Loucy (cell line): ENCODE data around the gene GSE1.

Experiments used
- H2AFZ ChIP-seq: fragments of 200-600 bp; sonication (generic); 2 replicates; pipeline ENCODE4 v1.6.0; 2016; ENCODE audit warnings: antibody characterized with exemption, mild to moderate bottlenecking, low read length, moderate library complexity
- H3F3A ChIP-seq: fragments of 200-600 bp; 2 replicates; pipeline ENCODE4 v1.6.0; 2016; ENCODE audit warnings: antibody characterized with exemption, low read depth, mild to moderate bottlenecking
- H3K27me3 ChIP-seq: fragments of 200-600 bp; sonication (generic); 2 replicates; pipeline ENCODE4 v1.6.1; 2014; ENCODE audit warnings: low read length, mild to moderate bottlenecking; ENCODE audit not compliant: insufficient read depth, poor library complexity, severe bottlenecking
- H3K36me3 ChIP-seq: fragments of 200-600 bp; sonication (generic); 2 replicates; pipeline ENCODE4 v1.6.1; 2016; ENCODE audit warnings: low read length; ENCODE audit not compliant: insufficient read depth
- H3K4me1 ChIP-seq: fragments of 200-600 bp; sonication (generic); 2 replicates; pipeline ENCODE4 v1.5.1; 2014; ENCODE audit warnings: low read length, mild to moderate bottlenecking; ENCODE audit not compliant: insufficient read depth, poor library complexity, severe bottlenecking
- H3K4me2 ChIP-seq: fragments of 200-600 bp; sonication (generic); 2 replicates; pipeline ENCODE4 v1.6.0; 2014; ENCODE audit warnings: antibody characterized with exemption, low read length, low read depth, mild to moderate bottlenecking; ENCODE audit not compliant: poor library complexity, severe bottlenecking
- H3K4me3 ChIP-seq: fragments of 200-600 bp; sonication (generic); 2 replicates; pipeline ENCODE4 v1.5.1; 2014; ENCODE audit warnings: low read length, mild to moderate bottlenecking, mixed read lengths; ENCODE audit not compliant: poor library complexity, severe bottlenecking
- H3K79me2 ChIP-seq: fragments of 200-600 bp; sonication (generic); 2 replicates; pipeline ENCODE4 v1.6.1; 2014; ENCODE audit warnings: low read length; ENCODE audit not compliant: insufficient read depth
- H3K9ac ChIP-seq: fragments of 200-600 bp; sonication (generic); 2 replicates; pipeline ENCODE4 v1.6.0; 2014; ENCODE audit warnings: mild to moderate bottlenecking, low read depth, low read length, moderate library complexity; ENCODE audit not compliant: poor library complexity, severe bottlenecking
- H3K9me2 ChIP-seq: fragments of 200-600 bp; sonication (generic); replicated peaks from 2 replicates; pipeline ENCODE4 v1.6.1; 2016; ENCODE audit warnings: low read depth, low read length, mixed read lengths
- H3K9me3 ChIP-seq: fragments of 200-600 bp; sonication (generic); 2 replicates; pipeline ENCODE4 v1.6.1; 2014; ENCODE audit warnings: mild to moderate bottlenecking, antibody characterized with exemption, low read length, low read depth; ENCODE audit not compliant: insufficient read depth
- H4K20me1 ChIP-seq: fragments of 200-600 bp; sonication (generic); 2 replicates; pipeline ENCODE4 v1.6.0; 2014; ENCODE audit warnings: antibody characterized with exemption, low read length, mild to moderate bottlenecking; ENCODE audit not compliant: insufficient read depth, poor library complexity, severe bottlenecking
- EZH2phosphoT487 ChIP-seq: fragments of 200-600 bp; IDR thresholded peaks from 2 replicates; pipeline ENCODE4 v1.6.1; 2018; ENCODE audit warnings: antibody characterized with exemption, mild to moderate bottlenecking, moderate library complexity, borderline replicate concordance
- TF ChIP-seq, protein P1 (sequence below): fragments of 200-600 bp; sonication (generic); conservative IDR thresholded peaks from 2 replicates; pipeline ENCODE4 v1.5.1; 2014; ENCODE audit warnings: mild to moderate bottlenecking, antibody characterized with exemption, low read length

GSE1 gene

DNA sequence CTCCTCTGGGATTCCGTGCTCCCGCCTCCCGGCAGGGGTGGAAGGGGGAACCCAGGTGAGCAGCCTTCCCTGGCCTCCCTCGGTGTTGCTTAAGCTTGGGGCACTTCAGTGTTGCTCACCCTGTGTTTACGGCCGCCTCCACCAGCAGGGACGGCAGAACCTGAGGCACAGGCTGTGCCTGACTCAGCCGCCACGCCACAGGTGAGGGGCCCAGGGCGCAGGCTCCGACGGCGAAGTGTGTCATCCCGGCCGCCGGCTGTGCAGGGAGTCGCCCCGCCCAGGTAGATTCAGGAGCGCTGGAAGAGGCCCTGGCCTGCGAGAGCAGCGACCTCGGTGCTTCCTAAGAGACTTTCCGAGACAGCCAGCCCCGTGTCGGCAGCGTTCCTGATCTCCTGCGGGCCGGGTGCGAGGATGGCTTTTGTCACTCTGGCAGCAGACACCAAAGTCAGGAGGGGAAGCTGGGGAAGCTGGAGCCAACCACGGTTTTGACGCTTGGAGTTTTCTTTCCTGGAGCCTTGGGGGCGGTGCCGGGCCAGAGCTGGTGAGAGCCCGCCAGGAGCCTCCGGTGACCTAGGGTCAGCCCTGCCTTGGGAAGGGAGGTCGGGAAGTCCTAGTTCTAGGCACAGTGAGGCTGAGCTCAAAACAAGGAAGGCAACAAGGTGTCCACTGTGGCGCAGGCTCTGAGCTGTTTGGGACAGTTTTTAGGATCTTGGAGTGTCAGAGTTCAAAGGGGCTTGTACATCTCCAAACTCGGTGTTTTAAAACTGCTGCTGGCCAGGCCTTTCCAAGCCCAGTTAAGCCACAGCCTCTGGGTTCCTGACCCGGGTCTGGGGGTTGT, 2.1 kb downstream of the GSE1 start:
- H4K20me1 ChIP-seq: peaks cover 74% of the 10 kb centered on the region
- no peaks in the 10 kb centered on the region for H3K9me3 ChIP-seq
- peaks cover 29% of the 10 kb centered on the region; the same call in 1 of the 2 replicates for H3K36me3 ChIP-seq
- TF ChIP-seq, protein P1, sequence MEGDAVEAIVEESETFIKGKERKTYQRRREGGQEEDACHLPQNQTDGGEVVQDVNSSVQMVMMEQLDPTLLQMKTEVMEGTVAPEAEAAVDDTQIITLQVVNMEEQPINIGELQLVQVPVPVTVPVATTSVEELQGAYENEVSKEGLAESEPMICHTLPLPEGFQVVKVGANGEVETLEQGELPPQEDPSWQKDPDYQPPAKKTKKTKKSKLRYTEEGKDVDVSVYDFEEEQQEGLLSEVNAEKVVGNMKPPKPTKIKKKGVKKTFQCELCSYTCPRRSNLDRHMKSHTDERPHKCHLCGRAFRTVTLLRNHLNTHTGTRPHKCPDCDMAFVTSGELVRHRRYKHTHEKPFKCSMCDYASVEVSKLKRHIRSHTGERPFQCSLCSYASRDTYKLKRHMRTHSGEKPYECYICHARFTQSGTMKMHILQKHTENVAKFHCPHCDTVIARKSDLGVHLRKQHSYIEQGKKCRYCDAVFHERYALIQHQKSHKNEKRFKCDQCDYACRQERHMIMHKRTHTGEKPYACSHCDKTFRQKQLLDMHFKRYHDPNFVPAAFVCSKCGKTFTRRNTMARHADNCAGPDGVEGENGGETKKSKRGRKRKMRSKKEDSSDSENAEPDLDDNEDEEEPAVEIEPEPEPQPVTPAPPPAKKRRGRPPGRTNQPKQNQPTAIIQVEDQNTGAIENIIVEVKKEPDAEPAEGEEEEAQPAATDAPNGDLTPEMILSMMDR: no peak
- TF ChIP-seq EZH2phosphoT487: no peak
- H3K79me2 ChIP-seq: peaks cover 90% of the 10 kb centered on the region
- no peak overlapping the region for H2AFZ ChIP-seq
- H3F3A ChIP-seq: peaks cover 6% of the 10 kb centered on the region
- peak overlapping the region; percentile 76 for H3K4me3 ChIP-seq
- H3K4me2 ChIP-seq: peak overlapping the region; percentile 82
- H3K9ac ChIP-seq: peak overlapping the region; percentile 96
- H3K27me3 ChIP-seq: no peaks in the 10 kb centered on the region
- no peaks in the 10 kb centered on the region for H3K9me2 ChIP-seq
- peaks cover 57% of the 10 kb centered on the region for H3K4me1 ChIP-seq

DNA sequence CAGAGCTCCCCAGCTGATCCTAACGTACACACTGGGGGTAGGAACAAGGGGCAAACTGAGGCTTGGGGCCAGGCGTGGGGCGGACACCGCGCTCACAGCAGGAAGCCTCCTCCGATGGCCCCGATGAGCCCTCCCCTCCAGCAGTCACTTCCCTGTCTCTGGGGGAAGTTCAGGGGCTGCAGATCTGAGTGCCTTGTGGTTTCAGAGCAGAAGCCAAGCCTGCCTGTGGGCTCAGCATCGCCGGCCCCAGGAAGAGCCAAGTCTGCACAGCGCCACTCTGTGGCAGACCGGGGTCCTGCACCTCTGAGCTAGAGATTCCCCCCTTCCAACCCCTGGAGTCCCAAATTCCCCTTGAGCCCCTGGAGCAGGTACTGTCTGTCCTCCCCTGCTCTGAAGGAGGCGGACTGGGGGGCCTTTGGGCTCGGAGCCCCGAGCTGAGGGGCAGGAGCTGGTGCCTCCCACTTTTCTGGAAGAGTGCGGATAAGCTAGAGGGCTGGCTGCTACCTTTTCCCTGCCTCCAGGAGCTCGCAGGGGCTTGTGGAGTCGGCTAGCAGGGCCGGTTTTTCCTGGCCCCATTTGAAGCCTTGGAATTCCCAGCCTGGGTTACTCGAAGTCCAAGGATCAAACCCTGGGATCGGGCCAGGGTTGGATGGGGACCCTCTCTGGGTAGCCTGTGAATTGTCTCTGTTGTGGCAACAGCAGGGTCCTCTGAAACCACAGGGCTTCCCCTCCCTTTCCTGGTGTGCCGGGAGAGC, 2.9 kb downstream of the GSE1 start:
- H3K27me3 ChIP-seq: no peaks in the 10 kb centered on the region
- H3K36me3 ChIP-seq: peaks cover 37% of the 10 kb centered on the region; the same call in 1 of the 2 replicates
- H3K9me3 ChIP-seq: no peaks in the 10 kb centered on the region
- peaks cover 92% of the 10 kb centered on the region for H3K79me2 ChIP-seq
- H3K4me1 ChIP-seq: peaks cover 51% of the 10 kb centered on the region
- peaks cover 6% of the 10 kb centered on the region for H3F3A ChIP-seq
- H3K9ac ChIP-seq: peak overlapping the region; percentile 96
- H3K4me3 ChIP-seq: peak overlapping the region; percentile 76
- H4K20me1 ChIP-seq: peaks cover 82% of the 10 kb centered on the region
- no peak for TF ChIP-seq EZH2phosphoT487
- TF ChIP-seq, protein P1: peak; percentile 91
- H3K4me2 ChIP-seq: peak overlapping the region; percentile 82
- no peaks in the 10 kb centered on the region for H3K9me2 ChIP-seq
- H2AFZ ChIP-seq: no peak overlapping the region

- Histone ChIP-seq H3K36me3 (peaks cover 40% of the 10 kb centered on the region; the same call in 1 of the 2 replicates), H3K4me3 (peak overlapping the region; percentile 76), H4K20me1 (peaks cover 89% of the 10 kb centered on the region), H3K9me2 (no peaks in the 10 kb centered on the region), H3K27me3 (no peaks in the 10 kb centered on the region), H3K4me1 (peaks cover 51% of the 10 kb centered on the region), H3K9me3 (no peaks in the 10 kb centered on the region), H3F3A (peaks cover 6% of the 10 kb centered on the region), H3K79me2 (peaks cover 93% of the 10 kb centered on the region), H3K4me2 (peak overlapping the region; percentile 82), H2AFZ (no peak overlapping the region), H3K9ac (peak overlapping the region; percentile 96)
- TF ChIP-seq, protein P1: no peak
- no peak for TF ChIP-seq EZH2phosphoT487
Measured at GRCh38 chr16:85616607-85617321, 3.6 kb downstream of the GSE1 start.
